GM23338 (cell line): ENCODE measurements around the gene GMEB2. TPM values are rescaled to one million over a fixed set of nuclear protein-coding genes. Genes with fewer than 3 reads are reported as not detected.

Source experiments
- ATAC-seq: fragments of 200-7000 bp; cut with Tn5 transposase; 3 replicates; pipeline ENCODE4 v1.9.1; 2020
- DNase-seq: peaks from one replicate; pipeline ENCODE4 v3.0.0-alpha.2; 2015; ENCODE audit warnings: low spot score
- H2AFZ ChIP-seq: fragments of 200-600 bp; sonication (generic); 2 replicates; pipeline ENCODE4 v1.8.0; 2016; ENCODE audit warnings: antibody characterized with exemption, mild to moderate bottlenecking, moderate library complexity
- H3F3A ChIP-seq: fragments of 200-600 bp; sonication (generic); replicated peaks from 2 replicates; pipeline ENCODE4 v1.8.0; 2017; ENCODE audit warnings: antibody characterized with exemption, mixed run types, low read depth
- H3K27ac ChIP-seq: fragments of 200-600 bp; sonication (generic); 2 replicates; pipeline ENCODE4 v1.6.1; 2016; ENCODE audit warnings: low read depth
- H3K27me3 ChIP-seq: fragments of 200-600 bp; sonication (generic); 2 replicates; pipeline ENCODE4 v1.8.0; 2016; ENCODE audit warnings: mild to moderate bottlenecking, mixed run types, moderate library complexity; ENCODE audit not compliant: insufficient read depth
- H3K36me3 ChIP-seq: fragments of 200-600 bp; sonication (generic); 2 replicates; pipeline ENCODE4 v1.8.0; 2016; ENCODE audit warnings: mild to moderate bottlenecking; ENCODE audit not compliant: insufficient read depth
- H3K4me1 ChIP-seq: fragments of 200-600 bp; sonication (generic); 2 replicates; pipeline ENCODE4 v1.8.0; 2016; ENCODE audit warnings: mild to moderate bottlenecking, moderate library complexity; ENCODE audit not compliant: insufficient read depth
- H3K4me2 ChIP-seq: fragments of 200-600 bp; sonication (generic); 2 replicates; pipeline ENCODE4 v1.7.1; 2017; ENCODE audit warnings: mixed run types
- H3K4me3 ChIP-seq: fragments of 200-600 bp; sonication (generic); 2 replicates; pipeline ENCODE4 v1.6.1; 2016; ENCODE audit warnings: mixed run types
- H3K79me2 ChIP-seq: fragments of 200-600 bp; sonication (generic); replicated peaks from 2 replicates; pipeline ENCODE4 v1.8.0; 2017; ENCODE audit warnings: mild to moderate bottlenecking; ENCODE audit not compliant: insufficient read depth
- H3K9me2 ChIP-seq: fragments of 200-600 bp; sonication (generic); 2 replicates; pipeline ENCODE4 v1.8.0; 2017; ENCODE audit not compliant: insufficient read depth
- H4K20me1 ChIP-seq: fragments of 200-600 bp; sonication (generic); replicated peaks from 2 replicates; pipeline ENCODE4 v1.8.0; 2017; ENCODE audit warnings: mild to moderate bottlenecking; ENCODE audit not compliant: insufficient read depth
- H3K27ac Mint-ChIP-seq: 2 replicates; pipeline ENCODE4 v1.8.0; 2020; ENCODE audit warnings: inconsistent platforms, mild to moderate bottlenecking, moderate library complexity, mixed read lengths
- H3K27me3 Mint-ChIP-seq: 3 replicates; pipeline ENCODE4 v1.8.0; 2022; ENCODE audit warnings: low read depth, mild to moderate bottlenecking, moderate library complexity, mixed read lengths, inconsistent platforms; ENCODE audit not compliant: insufficient read depth, poor library complexity
- H3K36me3 Mint-ChIP-seq: 3 replicates; pipeline ENCODE4 v1.8.0; 2021; ENCODE audit warnings: low read depth, mild to moderate bottlenecking, inconsistent platforms, moderate library complexity, mixed read lengths
- H3K4me1 Mint-ChIP-seq: 3 replicates; pipeline ENCODE4 v1.8.0; 2020; ENCODE audit warnings: mild to moderate bottlenecking, inconsistent platforms, mixed read lengths
- H3K4me3 Mint-ChIP-seq: 3 replicates; pipeline ENCODE4 v1.8.0; 2021; ENCODE audit warnings: moderate library complexity, mild to moderate bottlenecking, inconsistent platforms, mixed read lengths
- H3K9me3 Mint-ChIP-seq: 3 replicates; pipeline ENCODE4 v1.8.0; 2020; ENCODE audit warnings: moderate library complexity, mild to moderate bottlenecking, inconsistent platforms, mixed read lengths
- CREB1 ChIP-seq: fragments of 250-450 bp; sonication (Bioruptor Pico); IDR thresholded peaks from 2 replicates; pipeline ENCODE4 v1.5.0; 2020; ENCODE audit warnings: low read depth, mild to moderate bottlenecking, moderate library complexity
- ETS1 ChIP-seq: IDR thresholded peaks from 2 replicates; pipeline ENCODE4 v1.6.1; 2016; ENCODE audit warnings: antibody characterized with exemption
- NANOG ChIP-seq: IDR thresholded peaks from 2 replicates; pipeline ENCODE4 v1.6.1; 2016; ENCODE audit warnings: antibody characterized with exemption, borderline replicate concordance
- POLR2AphosphoS5 ChIP-seq: IDR thresholded peaks from 2 replicates; pipeline ENCODE4 v1.6.1; 2016; ENCODE audit warnings: antibody characterized with exemption, low read depth
- ZNF114 ChIP-seq: fragments of 250-450 bp; sonication (Bioruptor Pico); IDR thresholded peaks from 2 replicates; pipeline ENCODE4 v1.5.0; 2020; ENCODE audit warnings: mild to moderate bottlenecking, moderate library complexity
- polyA plus RNA-seq: library from polyadenylated mRNA; unstranded; fragments of >200 nt; fragmentation: Nextera tagmentation; extraction: Ambion mirVana; gene quantifications from 2 replicates; pipeline ENCODE4 v1.2.1, GENCODE V29; 2016
- total RNA-seq: library from RNA; depleted of rRNA; stranded (reverse); fragments of >200 nt; shearing (Covaris generic); gene quantifications from 2 replicates; pipeline ENCODE4 v1.2.3, GENCODE V29; 2014
- TF ChIP-seq, protein P1 (sequence below): fragments of 250-450 bp; sonication (Bioruptor Pico); IDR thresholded peaks from 2 replicates; pipeline ENCODE4 v1.5.0; 2020; ENCODE audit warnings: mild to moderate bottlenecking, moderate library complexity
- TF ChIP-seq, protein P2 (sequence below): IDR thresholded peaks from one replicate; pipeline ENCODE4 v1.6.1; 2018; ENCODE audit warnings: antibody characterized with exemption; ENCODE audit not compliant: unreplicated experiment
- TF ChIP-seq, protein P3 (sequence below), 2 experiments: fragments of 200-600 bp in 1 of 2; sonication (generic) in 1 of 2; conservative IDR thresholded peaks; 2 replicates each; pipeline versions ENCODE4 v1.5.1 to v1.6.1; 2016 to 2017; ENCODE audit warnings: antibody characterized with exemption in 2 of 2, low read depth in 2 of 2, mild to moderate bottlenecking in 2 of 2, moderate library complexity in 1 of 2

The GMEB2 gene
- total and polyA plus RNA-seq, 2 experiments from 2014 or later: 4.4 to 20.6 TPM

DNA sequence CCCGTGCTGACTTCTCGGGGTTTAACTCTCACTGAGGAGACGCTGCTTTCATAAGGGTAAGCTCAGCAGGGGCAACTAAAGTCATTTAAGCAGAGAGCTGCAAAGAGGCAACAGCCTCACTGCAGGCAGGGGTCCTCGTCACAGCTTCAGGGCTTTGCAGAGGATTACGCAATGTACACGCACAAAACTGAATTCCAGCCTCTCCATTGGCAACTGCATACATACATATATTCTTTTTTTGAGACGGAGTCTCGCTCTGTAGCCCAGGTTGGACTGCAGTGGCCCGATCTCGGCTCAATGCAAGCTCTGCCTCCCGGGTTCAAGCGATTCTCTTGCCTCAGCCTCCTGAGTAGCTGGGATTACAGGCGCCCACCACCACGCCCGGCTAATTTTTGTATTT, 2.4 kb downstream of the GMEB2 start:
- Mint-ChIP-seq H3K9me3 (no peaks in the 10 kb centered on the region), H3K36me3 (peaks cover 3% of the 10 kb centered on the region; the same call in 1 of the 3 replicates), H3K4me1 (peaks cover 23% of the 10 kb centered on the region), H3K27ac (0 out of 2 replicates have a peak overlapping the region, but pooled peaks have one; percentile 47), H3K27me3 (peaks cover 10% of the 10 kb centered on the region), H3K4me3 (no peak overlapping the region)
- no peaks in the 10 kb centered on the region for H3K9me2 ChIP-seq
- H3K4me1 ChIP-seq: peaks cover 3% of the 10 kb centered on the region; the same call in 1 of the 2 replicates
- peaks cover 10% of the 10 kb centered on the region; the same call in 1 of the 2 replicates for H3F3A ChIP-seq
- no peak overlapping the region for H3K4me3 ChIP-seq
- H3K79me2 ChIP-seq: peaks cover 60% of the 10 kb centered on the region
- no peaks in the 10 kb centered on the region for H4K20me1 ChIP-seq
- H3K4me2 ChIP-seq: no peak overlapping the region
- DNase-seq: peak; percentile 53
- H3K36me3 ChIP-seq: no peaks in the 10 kb centered on the region
- H2AFZ ChIP-seq: no peak overlapping the region
- TF ChIP-seq, protein P1, sequence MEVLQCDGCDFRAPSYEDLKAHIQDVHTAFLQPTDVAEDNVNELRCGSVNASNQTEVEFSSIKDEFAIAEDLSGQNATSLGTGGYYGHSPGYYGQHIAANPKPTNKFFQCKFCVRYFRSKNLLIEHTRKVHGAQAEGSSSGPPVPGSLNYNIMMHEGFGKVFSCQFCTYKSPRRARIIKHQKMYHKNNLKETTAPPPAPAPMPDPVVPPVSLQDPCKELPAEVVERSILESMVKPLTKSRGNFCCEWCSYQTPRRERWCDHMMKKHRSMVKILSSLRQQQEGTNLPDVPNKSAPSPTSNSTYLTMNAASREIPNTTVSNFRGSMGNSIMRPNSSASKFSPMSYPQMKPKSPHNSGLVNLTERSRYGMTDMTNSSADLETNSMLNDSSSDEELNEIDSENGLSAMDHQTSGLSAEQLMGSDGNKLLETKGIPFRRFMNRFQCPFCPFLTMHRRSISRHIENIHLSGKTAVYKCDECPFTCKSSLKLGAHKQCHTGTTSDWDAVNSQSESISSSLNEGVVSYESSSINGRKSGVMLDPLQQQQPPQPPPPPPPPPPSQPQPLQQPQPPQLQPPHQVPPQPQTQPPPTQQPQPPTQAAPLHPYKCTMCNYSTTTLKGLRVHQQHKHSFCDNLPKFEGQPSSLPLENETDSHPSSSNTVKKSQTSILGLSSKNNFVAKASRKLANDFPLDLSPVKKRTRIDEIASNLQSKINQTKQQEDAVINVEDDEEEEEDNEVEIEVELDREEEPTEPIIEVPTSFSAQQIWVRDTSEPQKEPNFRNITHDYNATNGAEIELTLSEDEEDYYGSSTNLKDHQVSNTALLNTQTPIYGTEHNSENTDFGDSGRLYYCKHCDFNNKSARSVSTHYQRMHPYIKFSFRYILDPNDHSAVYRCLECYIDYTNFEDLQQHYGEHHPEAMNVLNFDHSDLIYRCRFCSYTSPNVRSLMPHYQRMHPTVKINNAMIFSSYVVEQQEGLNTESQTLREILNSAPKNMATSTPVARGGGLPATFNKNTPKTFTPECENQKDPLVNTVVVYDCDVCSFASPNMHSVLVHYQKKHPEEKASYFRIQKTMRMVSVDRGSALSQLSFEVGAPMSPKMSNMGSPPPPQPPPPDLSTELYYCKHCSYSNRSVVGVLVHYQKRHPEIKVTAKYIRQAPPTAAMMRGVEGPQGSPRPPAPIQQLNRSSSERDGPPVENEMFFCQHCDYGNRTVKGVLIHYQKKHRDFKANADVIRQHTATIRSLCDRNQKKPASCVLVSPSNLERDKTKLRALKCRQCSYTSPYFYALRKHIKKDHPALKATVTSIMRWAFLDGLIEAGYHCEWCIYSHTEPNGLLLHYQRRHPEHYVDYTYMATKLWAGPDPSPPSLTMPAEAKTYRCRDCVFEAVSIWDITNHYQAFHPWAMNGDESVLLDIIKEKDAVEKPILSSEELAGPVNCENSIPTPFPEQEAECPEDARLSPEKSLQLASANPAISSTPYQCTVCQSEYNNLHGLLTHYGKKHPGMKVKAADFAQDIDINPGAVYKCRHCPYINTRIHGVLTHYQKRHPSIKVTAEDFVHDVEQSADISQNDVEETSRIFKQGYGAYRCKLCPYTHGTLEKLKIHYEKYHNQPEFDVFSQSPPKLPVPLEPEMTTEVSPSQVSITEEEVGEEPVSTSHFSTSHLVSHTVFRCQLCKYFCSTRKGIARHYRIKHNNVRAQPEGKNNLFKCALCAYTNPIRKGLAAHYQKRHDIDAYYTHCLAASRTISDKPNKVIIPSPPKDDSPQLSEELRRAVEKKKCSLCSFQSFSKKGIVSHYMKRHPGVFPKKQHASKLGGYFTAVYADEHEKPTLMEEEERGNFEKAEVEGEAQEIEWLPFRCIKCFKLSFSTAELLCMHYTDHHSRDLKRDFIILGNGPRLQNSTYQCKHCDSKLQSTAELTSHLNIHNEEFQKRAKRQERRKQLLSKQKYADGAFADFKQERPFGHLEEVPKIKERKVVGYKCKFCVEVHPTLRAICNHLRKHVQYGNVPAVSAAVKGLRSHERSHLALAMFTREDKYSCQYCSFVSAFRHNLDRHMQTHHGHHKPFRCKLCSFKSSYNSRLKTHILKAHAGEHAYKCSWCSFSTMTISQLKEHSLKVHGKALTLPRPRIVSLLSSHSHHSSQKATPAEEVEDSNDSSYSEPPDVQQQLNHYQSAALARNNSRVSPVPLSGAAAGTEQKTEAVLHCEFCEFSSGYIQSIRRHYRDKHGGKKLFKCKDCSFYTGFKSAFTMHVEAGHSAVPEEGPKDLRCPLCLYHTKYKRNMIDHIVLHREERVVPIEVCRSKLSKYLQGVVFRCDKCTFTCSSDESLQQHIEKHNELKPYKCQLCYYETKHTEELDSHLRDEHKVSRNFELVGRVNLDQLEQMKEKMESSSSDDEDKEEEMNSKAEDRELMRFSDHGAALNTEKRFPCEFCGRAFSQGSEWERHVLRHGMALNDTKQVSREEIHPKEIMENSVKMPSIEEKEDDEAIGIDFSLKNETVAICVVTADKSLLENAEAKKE (CRISPR knock-in tag): no peak
- TF ChIP-seq NANOG: no peak
- TF ChIP-seq CREB1 (CRISPR knock-in tag): no peak
- TF ChIP-seq, protein P2, sequence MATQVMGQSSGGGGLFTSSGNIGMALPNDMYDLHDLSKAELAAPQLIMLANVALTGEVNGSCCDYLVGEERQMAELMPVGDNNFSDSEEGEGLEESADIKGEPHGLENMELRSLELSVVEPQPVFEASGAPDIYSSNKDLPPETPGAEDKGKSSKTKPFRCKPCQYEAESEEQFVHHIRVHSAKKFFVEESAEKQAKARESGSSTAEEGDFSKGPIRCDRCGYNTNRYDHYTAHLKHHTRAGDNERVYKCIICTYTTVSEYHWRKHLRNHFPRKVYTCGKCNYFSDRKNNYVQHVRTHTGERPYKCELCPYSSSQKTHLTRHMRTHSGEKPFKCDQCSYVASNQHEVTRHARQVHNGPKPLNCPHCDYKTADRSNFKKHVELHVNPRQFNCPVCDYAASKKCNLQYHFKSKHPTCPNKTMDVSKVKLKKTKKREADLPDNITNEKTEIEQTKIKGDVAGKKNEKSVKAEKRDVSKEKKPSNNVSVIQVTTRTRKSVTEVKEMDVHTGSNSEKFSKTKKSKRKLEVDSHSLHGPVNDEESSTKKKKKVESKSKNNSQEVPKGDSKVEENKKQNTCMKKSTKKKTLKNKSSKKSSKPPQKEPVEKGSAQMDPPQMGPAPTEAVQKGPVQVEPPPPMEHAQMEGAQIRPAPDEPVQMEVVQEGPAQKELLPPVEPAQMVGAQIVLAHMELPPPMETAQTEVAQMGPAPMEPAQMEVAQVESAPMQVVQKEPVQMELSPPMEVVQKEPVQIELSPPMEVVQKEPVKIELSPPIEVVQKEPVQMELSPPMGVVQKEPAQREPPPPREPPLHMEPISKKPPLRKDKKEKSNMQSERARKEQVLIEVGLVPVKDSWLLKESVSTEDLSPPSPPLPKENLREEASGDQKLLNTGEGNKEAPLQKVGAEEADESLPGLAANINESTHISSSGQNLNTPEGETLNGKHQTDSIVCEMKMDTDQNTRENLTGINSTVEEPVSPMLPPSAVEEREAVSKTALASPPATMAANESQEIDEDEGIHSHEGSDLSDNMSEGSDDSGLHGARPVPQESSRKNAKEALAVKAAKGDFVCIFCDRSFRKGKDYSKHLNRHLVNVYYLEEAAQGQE: no peak
- TF ChIP-seq ETS1: no peak
- TF ChIP-seq ZNF114 (CRISPR knock-in tag): no peak
- TF ChIP-seq, protein P3, sequence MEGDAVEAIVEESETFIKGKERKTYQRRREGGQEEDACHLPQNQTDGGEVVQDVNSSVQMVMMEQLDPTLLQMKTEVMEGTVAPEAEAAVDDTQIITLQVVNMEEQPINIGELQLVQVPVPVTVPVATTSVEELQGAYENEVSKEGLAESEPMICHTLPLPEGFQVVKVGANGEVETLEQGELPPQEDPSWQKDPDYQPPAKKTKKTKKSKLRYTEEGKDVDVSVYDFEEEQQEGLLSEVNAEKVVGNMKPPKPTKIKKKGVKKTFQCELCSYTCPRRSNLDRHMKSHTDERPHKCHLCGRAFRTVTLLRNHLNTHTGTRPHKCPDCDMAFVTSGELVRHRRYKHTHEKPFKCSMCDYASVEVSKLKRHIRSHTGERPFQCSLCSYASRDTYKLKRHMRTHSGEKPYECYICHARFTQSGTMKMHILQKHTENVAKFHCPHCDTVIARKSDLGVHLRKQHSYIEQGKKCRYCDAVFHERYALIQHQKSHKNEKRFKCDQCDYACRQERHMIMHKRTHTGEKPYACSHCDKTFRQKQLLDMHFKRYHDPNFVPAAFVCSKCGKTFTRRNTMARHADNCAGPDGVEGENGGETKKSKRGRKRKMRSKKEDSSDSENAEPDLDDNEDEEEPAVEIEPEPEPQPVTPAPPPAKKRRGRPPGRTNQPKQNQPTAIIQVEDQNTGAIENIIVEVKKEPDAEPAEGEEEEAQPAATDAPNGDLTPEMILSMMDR (conservative IDR thresholded peaks at IDR 0.05; ENCODE audit: low read depth in 2 of 2): 0 out of 4 replicates have a peak, but pooled peaks of 1 of the 2 experiments have one; percentile 6
- TF ChIP-seq POLR2AphosphoS5: no peak
- H3K27me3 ChIP-seq: no peaks in the 10 kb centered on the region
- ATAC-seq: peak; percentile 8; the same call in 2 of the 3 replicates
- peak overlapping the region; percentile 50; the same call in 1 of the 2 replicates for H3K27ac ChIP-seq
